NCI-H2196 treated with DMSO at 0.1 percent for 48 hours (cell line): ENCODE results near the gene FUT3.
"Not testable (repeated sequence)": the region's sequence is repeated elsewhere in the genome, so short reads cannot be mapped to it uniquely, and the experiment has no call there.

Source experiments
- DNase-seq: peaks from one replicate; lab custom pipeline; 2025; ENCODE audit not compliant: unreplicated experiment; lab: John Stamatoyannopoulos, UW

FUT3 gene

GRCh38 chr19:5850189-5850588 lies 1.1 kb downstream of the FUT3 start:
- no peak for DNase-seq

- DNase-seq, result not testable (repeated sequence)
Measured at GRCh38 chr19:5848621-5849020, 2.6 kb downstream of the FUT3 start.

- DNase-seq, result not testable (repeated sequence)
Measured at GRCh38 chr19:5847846-5848245, 3.4 kb downstream of the FUT3 start.

- DNase-seq, result no peak
Measured at GRCh38 chr19:5844456-5845433, 6.5 kb downstream of the FUT3 start.

GRCh38 chr19:5843295-5843927 lies 7.8 kb downstream of the FUT3 start:
- DNase-seq, result no peak

- DNase-seq, result not testable (repeated sequence)
Measured at GRCh38 chr19:5841735-5842111, 9.5 kb downstream of the FUT3 start.

GRCh38 chr19:5839065-5840017 lies 11.9 kb downstream of the FUT3 start, which contains the start of gene FUT6:
Gene FUT6, minus strand, starts transcription at chr19:5839702. Its CDS starts 7,135 bp downstream, at chr19:5832567.
- DNase-seq, result no peak

- DNase-seq, result no peak
Measured at GRCh38 chr19:5838353-5839064, 12.7 kb downstream of the FUT3 start.

- DNase-seq, result no peak
Measured at GRCh38 chr19:5837761-5838352, 13.4 kb downstream of the FUT3 start.

- DNase-seq, result no peak
Measured at GRCh38 chr19:5832527-5833216, 18.6 kb downstream of the FUT3 start.

- DNase-seq, result no peak
Measured at GRCh38 chr19:5832061-5832460, 19.2 kb downstream of the FUT3 start.

GRCh38 chr19:5831159-5831558 lies 20.1 kb downstream of the FUT3 start:
- no peak for DNase-seq

- DNase-seq, result no peak
Measured at GRCh38 chr19:5829567-5830310, 21.5 kb downstream of the FUT3 start.

GRCh38 chr19:5828661-5829566 lies 22.3 kb downstream of the FUT3 start:
- DNase-seq, result no peak

GRCh38 chr19:5827891-5828660 lies 23.2 kb downstream of the FUT3 start:
- peak; percentile 94 for DNase-seq

GRCh38 chr19:5827342-5827890 lies 23.8 kb downstream of the FUT3 start:
- DNase-seq, result no peak
